Endothelial cell of umbilical vein (primary cell): ENCODE data around the gene RIOK1. TPM values are rescaled to one million over a fixed set of nuclear protein-coding genes. Genes with fewer than 3 reads are reported as not detected.

Experiments used
- BruUV-seq: library from RNA; stranded (reverse); fragments of 400-500 nt; replicated peaks from 2 replicates; lab custom pipeline; 2021; lab: Mats Ljungman, UMichigan
- CTCF ChIA-PET: fragments of 300-600, 350-600 bp; sonication (Branson Sonifier 250); formaldehyde crosslinking; loops from one replicate; lab custom pipeline; 2021; ENCODE audit warnings: antibody characterized with exemption, inconsistent platforms; lab: Charles Lee
- POLR2A ChIA-PET: fragments of 300-600, 350-600 bp; sonication (Branson Sonifier 250); formaldehyde crosslinking; loops from one replicate; lab custom pipeline; 2021; ENCODE audit warnings: antibody characterized with exemption, inconsistent platforms; lab: Charles Lee
- DNase-seq: peaks from one replicate; pipeline ENCODE4 v3.0.0-alpha.2; 2011; ENCODE audit warnings: low read depth, low spot score
- FAIRE-seq: peaks from 2 replicates; lab custom pipeline; 2011; peaks lifted over from hg19 to GRCh38; lab: Jason Lieb, UNC
- H2AFZ ChIP-seq: 2 replicates; pipeline ENCODE4 v1.6.0; 2012; ENCODE audit warnings: low read depth, low read length, control low read depth, inconsistent platforms
- H3K27ac ChIP-seq: 2 replicates; pipeline ENCODE4 v1.5.1; 2011; ENCODE audit warnings: low read depth, mild to moderate bottlenecking, control low read depth, low read length, moderate library complexity; ENCODE audit not compliant: insufficient read depth
- H3K27me3 ChIP-seq, 2 experiments: 2 replicates each; pipeline versions ENCODE4 v1.6.0 to v1.6.1; 2011; ENCODE audit warnings: low read length in 2 of 2, mixed read lengths in 1 of 2; ENCODE audit not compliant: control insufficient read depth in 2 of 2, insufficient read depth in 2 of 2
- H3K36me3 ChIP-seq, 2 experiments: 2 replicates in 1 of 2; 3 replicates in 1 of 2; pipeline ENCODE4 v1.5.1; 2011; ENCODE audit warnings: low read length in 2 of 2, mild to moderate bottlenecking in 1 of 2, moderate library complexity in 1 of 2; ENCODE audit not compliant: control insufficient read depth in 2 of 2, insufficient read depth in 2 of 2; ENCODE audit errors: extremely low read depth in 1 of 2
- H3K4me1 ChIP-seq: 3 replicates; pipeline ENCODE4 v1.5.1; 2011; ENCODE audit warnings: mild to moderate bottlenecking, low read length; ENCODE audit not compliant: control insufficient read depth, insufficient read depth; ENCODE audit errors: extremely low read depth
- H3K4me2 ChIP-seq: 2 replicates; pipeline ENCODE4 v1.6.1; 2011; ENCODE audit warnings: low read length, control low read depth, mixed read lengths; ENCODE audit not compliant: insufficient read depth
- H3K4me3 ChIP-seq, 3 experiments: fragments of 200-600 bp in 1 of 3; sonication (generic), shearing (Covaris generic) in 1 of 3; replicated peaks in 1 of 3; 2 replicates each; pipeline ENCODE4 v1.5.1; 2011 to 2016; ENCODE audit warnings: control low read depth in 3 of 3, low read length in 3 of 3, mild to moderate bottlenecking in 2 of 3, inconsistent platforms in 1 of 3, low read depth in 1 of 3, moderate library complexity in 1 of 3; ENCODE audit not compliant: insufficient read depth in 1 of 3
- H3K79me2 ChIP-seq: 2 replicates; pipeline ENCODE4 v1.6.0; 2012; ENCODE audit warnings: low read length, inconsistent platforms; ENCODE audit not compliant: control insufficient read depth, insufficient read depth
- H3K9ac ChIP-seq: replicated peaks from 2 replicates; pipeline ENCODE3; 2011; ENCODE audit warnings: low read length, control low read depth; ENCODE audit not compliant: insufficient read depth; ENCODE audit errors: extremely low read depth
- H3K9me1 ChIP-seq: replicated peaks from 3 replicates; pipeline ENCODE4 v1.6.0; 2011; ENCODE audit warnings: mild to moderate bottlenecking, low read length; ENCODE audit not compliant: control insufficient read depth, insufficient read depth; ENCODE audit errors: extremely low read depth
- H3K9me3 ChIP-seq: replicated peaks from 2 replicates; pipeline ENCODE4 v1.5.1; 2012; ENCODE audit warnings: low read length, inconsistent platforms; ENCODE audit not compliant: control insufficient read depth, insufficient read depth
- H4K20me1 ChIP-seq: replicated peaks from 2 replicates; pipeline ENCODE3; 2011; ENCODE audit warnings: mild to moderate bottlenecking, low read length; ENCODE audit not compliant: control insufficient read depth, insufficient read depth; ENCODE audit errors: extremely low read depth
- CTCF ChIP-seq, 2 donors: IDR thresholded peaks; 1 replicate in 1 of 2; 2 replicates in 1 of 2; pipeline ENCODE4 v1.5.1; 2011; ENCODE audit warnings: low read length in 2 of 2, mild to moderate bottlenecking in 2 of 2, moderate library complexity in 2 of 2, control low read depth in 1 of 2, inconsistent platforms in 1 of 2, low read depth in 1 of 2; ENCODE audit not compliant: insufficient read depth in 1 of 2; ENCODE audit errors: extremely low read depth in 1 of 2
- EZH2 ChIP-seq: IDR thresholded peaks from 2 replicates; pipeline ENCODE4 v1.6.1; 2012; ENCODE audit warnings: borderline replicate concordance, low read depth, mild to moderate bottlenecking, moderate library complexity, low read length, inconsistent platforms; ENCODE audit not compliant: severe bottlenecking
- FOS ChIP-seq: IDR thresholded peaks from 2 replicates; pipeline ENCODE4 v1.6.1; 2011; ENCODE audit warnings: mild to moderate bottlenecking, low read length, moderate library complexity, borderline replicate concordance; ENCODE audit not compliant: insufficient read depth
- GATA2 ChIP-seq: IDR thresholded peaks from 2 replicates; pipeline ENCODE4 v1.7.0; 2011; ENCODE audit warnings: low read depth, mild to moderate bottlenecking, moderate library complexity, mixed read lengths, low read length; ENCODE audit not compliant: insufficient read length, insufficient read depth
- JUN ChIP-seq: IDR thresholded peaks from 2 replicates; pipeline ENCODE4 v1.6.1; 2011; ENCODE audit warnings: borderline replicate concordance, low read depth; ENCODE audit not compliant: insufficient read length, insufficient read depth
- MAX ChIP-seq: IDR thresholded peaks from 2 replicates; pipeline ENCODE4 v1.6.1; 2011; ENCODE audit not compliant: insufficient read depth, insufficient read length
- MYC ChIP-seq: IDR thresholded peaks from one replicate; pipeline ENCODE4 v1.6.1; 2011; ENCODE audit warnings: mild to moderate bottlenecking, low read depth, low read length
- POLR2A ChIP-seq: IDR thresholded peaks from 2 replicates; pipeline ENCODE4 v1.6.1; 2012; ENCODE audit warnings: low read depth, mild to moderate bottlenecking, control low read depth, low read length
- POLR2AphosphoS5 ChIP-seq: IDR thresholded peaks from 2 replicates; pipeline ENCODE4 v1.6.1; 2012; ENCODE audit warnings: low read depth, mild to moderate bottlenecking, control low read depth, low read length, moderate library complexity; ENCODE audit not compliant: insufficient read depth
- dilution Hi-C: fragments of 300-500 bp; cut with MboI; formaldehyde crosslinking; loops from one replicate; pipeline ENCODE4 v1.15.0; 2019; ENCODE audit warnings: low sequenced_read_pairs; ENCODE audit not compliant: extremely low pct_ligation_motif_present
- intact Hi-C: fragments of 100-400 bp; cut with micrococcal nuclease; formaldehyde crosslinking; loops from one replicate; pipeline ENCODE4 v1.10.0; 2022
- polyA plus RNA-seq, 4 experiments: library from polyadenylated mRNA; depleted of rRNA in 3 of 4; stranded (reverse) in 3 of 4; unstranded in 1 of 4; fragments of >200 nt; gene quantifications; 2 replicates each; pipeline versions ENCODE4 v1.2.1 to v1.2.3, GENCODE V29; 2011 to 2012; ENCODE audit warnings: missing spikeins in 1 of 4
- total RNA-seq: library from RNA; stranded (reverse); gene quantifications from 2 replicates; pipeline ENCODE4 v1.2.3, GENCODE V29; 2021

Gene RIOK1
- total and polyA plus RNA-seq, 2 donors (not counting 3 experiments of a cell fraction or from before 2014, with no cell fraction given): 9.2 to 21.4 TPM

GRCh38 chr6:7448232-7448631 lies 58.6 kb downstream of the RIOK1 start:
- Histone ChIP-seq H2AFZ (no peak overlapping the region), H3K36me3 (no peaks in the 10 kb centered on the region), H3K79me2 (no peaks in the 10 kb centered on the region), H3K9me3 (no peaks in the 10 kb centered on the region), H3K9ac (no peak overlapping the region), H3K9me1 (no peaks in the 10 kb centered on the region), H3K27me3 (no peaks in the 10 kb centered on the region), H3K27ac (no peak overlapping the region), H4K20me1 (no peaks in the 10 kb centered on the region), H3K4me3 (no peak overlapping the region), H3K4me1 (no peaks in the 10 kb centered on the region), H3K4me2 (no peak overlapping the region)
- TF ChIP-seq POLR2AphosphoS5 (no peak), JUN (no peak), CTCF (IDR thresholded peaks at IDR 0.05; ENCODE audit: extremely low read depth in 1 of 2, insufficient read depth in 1 of 2, low read depth in 1 of 2, low read length in 2 of 2) (no peak), EZH2 (no peak), POLR2A (no peak)
- no TSS peak for BruUV-seq
- intact Hi-C loops (no loop called here), dilution Hi-C loops (no loop called here)
- ChIA-PET POLR2A (no interaction called here), CTCF (no interaction called here)
- DNase-seq (no peak), FAIRE-seq (no peak)

GRCh38 chr6:7449018-7449417 lies 59.4 kb downstream of the RIOK1 start:
- Histone ChIP-seq H3K9ac (no peak overlapping the region), H3K9me1 (no peaks in the 10 kb centered on the region), H3K4me1 (no peaks in the 10 kb centered on the region), H3K27ac (no peak overlapping the region), H3K79me2 (no peaks in the 10 kb centered on the region), H3K4me2 (no peak overlapping the region), H2AFZ (no peak overlapping the region), H3K4me3 (no peak overlapping the region), H3K36me3 (no peaks in the 10 kb centered on the region), H3K27me3 (no peaks in the 10 kb centered on the region), H3K9me3 (no peaks in the 10 kb centered on the region), H4K20me1 (no peaks in the 10 kb centered on the region)
- intact Hi-C loops: no loop called here
- no TSS peak for BruUV-seq
- ChIA-PET CTCF (no interaction called here), POLR2A (no interaction called here)
- FAIRE-seq (no peak), DNase-seq (no peak)
- TF ChIP-seq CTCF (IDR thresholded peaks at IDR 0.05; ENCODE audit: extremely low read depth in 1 of 2, insufficient read depth in 1 of 2, low read depth in 1 of 2, low read length in 2 of 2): no peak
- TF ChIP-seq MYC: no peak
- TF ChIP-seq EZH2: no peak
- TF ChIP-seq JUN: no peak
- no peak for TF ChIP-seq POLR2AphosphoS5
- no peak for TF ChIP-seq MAX
- no peak for TF ChIP-seq FOS
- TF ChIP-seq POLR2A: no peak
- no peak for TF ChIP-seq GATA2
- dilution Hi-C loops: no loop called here
